GM06990 (cell line): Measurements from ENCODE around the gene FAM83E.
A peak's percentile ranks its signal among the peaks of the same experiment; 100 is the strongest.

ENCODE experiments used
- DNase-seq: peaks from one replicate; pipeline ENCODE4 v3.0.0-alpha.2; 2011; ENCODE audit not compliant: insufficient read length; ENCODE audit errors: extremely low read depth
- H3K27me3 ChIP-seq: replicated peaks from 2 replicates; pipeline ENCODE4 v1.6.0; 2011; ENCODE audit warnings: low read length; ENCODE audit not compliant: control insufficient read depth, insufficient read depth
- H3K36me3 ChIP-seq: 2 replicates; pipeline ENCODE4 v1.5.1; 2011; ENCODE audit warnings: low read length; ENCODE audit not compliant: control insufficient read depth, insufficient read depth
- H3K4me3 ChIP-seq: replicated peaks from 2 replicates; pipeline ENCODE4 v1.5.1; 2011; ENCODE audit warnings: low read depth, mild to moderate bottlenecking, control low read depth, low read length
- CTCF ChIP-seq: IDR thresholded peaks from 2 replicates; pipeline ENCODE4 v1.5.1; 2011; ENCODE audit warnings: low read length, control low read depth, mild to moderate bottlenecking, inconsistent platforms; ENCODE audit not compliant: insufficient read depth, poor library complexity, severe bottlenecking

Gene FAM83E

GRCh38 chr19:48623556-48624066, 8.7 kb upstream of the FAM83E start:
- peaks cover 2% of the 10 kb centered on the region for H3K36me3 ChIP-seq
- TF ChIP-seq CTCF, result no peak
- DNase-seq, result no peak
- no peaks in the 10 kb centered on the region for H3K27me3 ChIP-seq
- H3K4me3 ChIP-seq, result peak overlapping the region; percentile 47

DNA sequence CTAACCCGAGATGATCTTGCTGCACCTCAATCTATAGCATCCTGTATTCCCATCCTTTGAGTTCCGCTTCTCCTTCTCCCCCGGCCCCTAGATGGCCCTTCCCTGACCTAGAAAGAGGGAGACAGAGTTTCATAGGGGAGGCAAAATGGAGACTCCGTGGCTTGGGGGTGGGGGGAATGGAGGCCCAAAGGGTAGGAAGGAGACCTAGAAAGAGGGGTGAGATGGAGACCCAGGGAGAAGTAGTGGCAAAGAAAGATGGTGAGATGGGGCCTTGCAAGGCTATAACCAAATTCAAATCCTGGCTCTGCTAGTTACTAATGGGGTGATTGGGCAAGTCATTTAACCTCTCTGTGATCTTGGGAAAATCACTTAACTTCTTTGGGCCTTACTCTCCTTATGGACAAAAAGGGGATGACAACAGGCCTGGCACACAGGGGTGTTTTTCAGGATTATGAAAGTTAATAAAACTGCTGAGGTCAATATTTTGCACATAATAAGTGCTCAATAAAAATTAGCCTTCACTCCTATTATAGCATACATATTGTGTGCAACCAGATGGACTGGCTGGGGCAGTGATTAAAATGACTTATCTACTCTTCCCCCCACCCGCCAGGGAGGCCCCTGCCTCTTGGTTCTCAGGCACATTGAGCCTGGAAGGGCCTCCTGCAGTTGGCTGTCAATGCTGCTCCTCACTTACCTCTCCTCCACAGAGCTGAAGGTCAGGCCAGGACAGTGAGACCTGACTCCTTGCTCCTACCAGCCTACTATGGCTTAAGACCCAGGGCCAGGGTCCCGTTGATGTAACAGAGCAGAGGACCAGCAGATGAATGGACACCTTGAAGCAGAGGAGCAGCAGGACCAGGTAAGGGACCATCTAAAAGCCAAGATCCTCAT, 5.1 kb upstream of the FAM83E start:
- peak overlapping the region; percentile 77 for H3K4me3 ChIP-seq
- peaks cover 28% of the 10 kb centered on the region for H3K36me3 ChIP-seq
- no peak for DNase-seq
- TF ChIP-seq CTCF, result no peak
- H3K27me3 ChIP-seq, result no peaks in the 10 kb centered on the region

DNA sequence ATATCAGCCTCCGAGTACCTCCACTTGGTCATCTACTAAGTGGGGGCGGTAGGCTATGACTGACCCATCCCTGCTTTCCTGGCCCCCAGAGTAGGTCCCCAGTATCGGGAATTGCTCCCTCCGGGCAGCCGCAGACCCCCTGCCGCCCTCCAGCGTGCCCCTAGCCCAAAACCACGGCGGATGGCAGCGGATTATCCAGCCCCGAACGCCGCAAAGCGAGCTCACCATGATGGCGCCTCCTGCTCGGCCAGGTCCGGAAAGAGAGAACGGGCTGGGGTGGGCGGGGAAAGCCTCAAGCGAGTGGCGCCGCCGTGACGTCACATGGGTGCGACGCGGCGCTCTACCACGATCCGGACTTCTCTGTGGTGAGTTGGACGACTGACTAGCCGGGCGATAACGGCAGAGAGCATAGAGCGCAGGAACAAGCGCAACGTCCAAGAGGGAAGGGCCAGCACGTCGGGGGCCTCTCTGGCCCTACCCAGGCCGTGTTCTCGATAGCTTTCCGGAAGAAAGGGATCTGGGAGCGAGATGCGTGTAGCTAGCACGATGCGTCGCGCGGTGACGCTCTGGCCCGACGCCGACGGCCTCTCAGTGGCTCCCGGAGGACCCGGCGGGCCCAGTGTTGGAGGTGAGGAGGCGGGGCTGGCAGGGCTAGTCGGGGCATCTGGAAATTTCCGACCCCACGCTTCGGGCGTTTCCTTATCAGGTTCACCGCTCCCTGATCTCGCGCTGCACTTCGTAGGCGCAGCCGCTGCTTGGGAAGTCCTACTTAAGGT, 4.2 kb upstream of the FAM83E start, which contains the start of the genes RPL18 and SPHK2:
Gene RPL18 (minus strand): TSS at position 263 of the 776 bp plus-strand sequence. CDS start 35 bp downstream, at position 228.
Gene SPHK2 (plus strand): TSS at position 591 of the 776 bp plus-strand sequence. CDS start 1,009 bp downstream, outside the sequence.
- Histone ChIP-seq H3K27me3 (no peaks in the 10 kb centered on the region), H3K36me3 (peaks cover 33% of the 10 kb centered on the region), H3K4me3 (peak within 1 kb of the TSS; percentile 77)
- peak; percentile 100 for DNase-seq
- TF ChIP-seq CTCF, result peak; percentile 8

DNA sequence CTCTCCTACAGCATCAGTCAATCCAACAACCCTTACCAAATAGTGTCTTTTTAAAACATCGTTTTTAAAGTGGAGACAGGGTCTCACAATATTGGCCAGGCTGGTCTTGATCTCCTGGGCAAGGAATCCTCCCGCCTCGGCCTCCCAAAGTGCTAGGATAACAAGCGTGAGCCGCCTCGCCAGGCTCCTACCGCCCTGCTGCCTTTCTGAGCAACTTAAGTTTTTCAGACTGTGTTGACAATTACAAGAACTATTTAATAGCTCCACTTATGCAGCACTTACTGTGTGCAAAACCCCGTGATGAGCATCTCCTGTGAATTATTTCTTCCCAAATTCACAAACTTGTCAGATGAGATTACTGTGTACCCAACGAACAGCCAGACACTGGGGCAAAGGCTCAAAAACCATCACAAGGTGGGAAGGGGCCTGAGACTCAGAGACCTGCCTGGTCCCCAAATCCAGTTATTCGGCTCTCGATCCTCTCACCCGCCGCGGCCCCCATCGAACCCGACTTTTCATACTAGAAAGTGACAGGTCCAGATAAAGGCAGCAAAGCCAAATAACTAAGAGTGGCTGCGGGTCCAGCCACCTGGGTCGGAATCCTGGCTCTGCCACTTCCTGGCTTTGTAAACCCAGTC, 3.5 kb upstream of the FAM83E start:
- Histone ChIP-seq H3K4me3 (peak overlapping the region; percentile 77), H3K27me3 (no peaks in the 10 kb centered on the region), H3K36me3 (peaks cover 35% of the 10 kb centered on the region)
- DNase-seq, result no peak
- TF ChIP-seq CTCF, result no peak

DNA sequence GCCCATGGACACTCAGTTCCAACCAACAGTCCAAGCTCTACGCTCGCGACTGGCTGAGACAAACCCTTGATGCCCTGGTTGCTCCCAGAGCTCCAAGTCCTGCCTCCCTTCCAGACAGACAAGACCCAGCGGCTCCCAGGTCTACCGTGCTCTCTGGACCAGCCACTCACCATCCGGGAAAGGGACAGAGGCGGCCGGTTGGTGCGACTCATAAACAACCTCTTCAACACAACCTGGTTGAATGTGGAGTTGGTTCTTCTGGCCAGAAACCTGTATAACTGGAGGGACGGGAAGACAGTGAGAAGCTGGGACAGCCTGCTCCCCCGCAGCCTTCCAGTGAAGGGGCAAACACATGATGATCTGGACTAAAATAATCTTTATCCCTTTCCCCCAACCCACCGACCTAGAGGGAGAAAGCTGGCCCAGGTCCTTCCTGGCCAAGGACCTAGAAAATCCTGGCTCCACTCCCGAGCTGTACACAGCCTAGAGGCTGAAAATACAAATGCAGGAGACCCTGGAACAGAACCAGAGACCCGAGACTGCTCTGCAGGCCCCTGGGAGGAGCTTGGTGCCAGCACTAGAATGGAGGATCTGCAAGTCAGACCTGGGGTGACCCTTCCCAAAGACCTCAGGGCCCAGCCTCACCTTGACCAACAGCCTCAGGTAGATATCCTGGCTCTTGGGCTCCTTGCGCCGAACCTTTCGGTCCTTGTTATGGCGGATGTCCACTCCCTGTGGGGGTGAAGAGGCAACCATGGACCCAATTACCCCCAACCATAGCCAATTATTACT, 2.5 kb upstream of the FAM83E start:
- peaks cover 35% of the 10 kb centered on the region for H3K36me3 ChIP-seq
- H3K27me3 ChIP-seq, result no peaks in the 10 kb centered on the region
- peak overlapping the region; percentile 77 for H3K4me3 ChIP-seq
- DNase-seq, result no peak
- TF ChIP-seq CTCF, result no peak
